SK-N-SH (cell line): ENCODE data around the gene LILRA6.

Experiments used
- CTCF ChIP-seq: fragments of 200-600 bp; sonication (generic); IDR thresholded peaks from 2 replicates; pipeline ENCODE4 v1.6.1; 2017; ENCODE audit warnings: antibody characterized with exemption, mild to moderate bottlenecking, moderate library complexity
- ELF1 ChIP-seq: IDR thresholded peaks from 2 replicates; pipeline ENCODE4 v1.4.0; 2012
- EZH2phosphoT487 ChIP-seq: fragments of 200-600 bp; sonication (generic); IDR thresholded peaks from 2 replicates; pipeline ENCODE4 v1.6.1; 2017; ENCODE audit warnings: low read depth, mixed run types, mild to moderate bottlenecking, antibody characterized with exemption, moderate library complexity, borderline replicate concordance
- FOSL2 ChIP-seq: IDR thresholded peaks from 2 replicates; pipeline ENCODE4 v1.4.0; 2012; ENCODE audit warnings: low read depth, mild to moderate bottlenecking, moderate library complexity, borderline replicate concordance
- FOXM1 ChIP-seq: IDR thresholded peaks from 2 replicates; pipeline ENCODE4 v1.4.0; 2012; ENCODE audit warnings: low read depth, mild to moderate bottlenecking
- GABPA ChIP-seq: IDR thresholded peaks from 2 replicates; pipeline ENCODE4 v1.4.0; 2012; ENCODE audit warnings: low read depth, mild to moderate bottlenecking
- GATA2 ChIP-seq: sonication (generic); formaldehyde crosslinking; IDR thresholded peaks from 2 replicates; pipeline ENCODE4 v1.5.0; 2020; ENCODE audit warnings: mild to moderate bottlenecking, missing genetic modification reagents
- POLR2AphosphoS5 ChIP-seq: IDR thresholded peaks from 2 replicates; pipeline ENCODE4 v1.6.1; 2012; ENCODE audit warnings: low read depth, low read length
- RCOR1 ChIP-seq: fragments of 150-350 bp; IDR thresholded peaks from 2 replicates; pipeline ENCODE4 v1.6.1; 2017; ENCODE audit warnings: antibody characterized with exemption, low read length
- SIN3A ChIP-seq: IDR thresholded peaks from 2 replicates; pipeline ENCODE4 v1.6.1; 2012; ENCODE audit warnings: low read depth, mild to moderate bottlenecking, low read length, moderate library complexity, borderline replicate concordance
- SMC3 ChIP-seq: IDR thresholded peaks from 2 replicates; pipeline ENCODE4 v1.6.1; 2012; ENCODE audit warnings: low read depth, low read length, improper control_type of control experiment
- YY1 ChIP-seq: IDR thresholded peaks from 2 replicates; pipeline ENCODE4 v1.4.0; 2012; ENCODE audit warnings: low read depth, mild to moderate bottlenecking
- TF ChIP-seq, protein P1 (sequence below): fragments of 150-350 bp; IDR thresholded peaks from 2 replicates; pipeline ENCODE4 v1.6.1; 2017; ENCODE audit warnings: antibody characterized with exemption, low read length, low read depth, borderline replicate concordance
- TF ChIP-seq, protein P2 (sequence below): IDR thresholded peaks from 2 replicates; pipeline ENCODE4 v1.4.0; 2012; ENCODE audit warnings: low read depth, borderline replicate concordance

DNA sequence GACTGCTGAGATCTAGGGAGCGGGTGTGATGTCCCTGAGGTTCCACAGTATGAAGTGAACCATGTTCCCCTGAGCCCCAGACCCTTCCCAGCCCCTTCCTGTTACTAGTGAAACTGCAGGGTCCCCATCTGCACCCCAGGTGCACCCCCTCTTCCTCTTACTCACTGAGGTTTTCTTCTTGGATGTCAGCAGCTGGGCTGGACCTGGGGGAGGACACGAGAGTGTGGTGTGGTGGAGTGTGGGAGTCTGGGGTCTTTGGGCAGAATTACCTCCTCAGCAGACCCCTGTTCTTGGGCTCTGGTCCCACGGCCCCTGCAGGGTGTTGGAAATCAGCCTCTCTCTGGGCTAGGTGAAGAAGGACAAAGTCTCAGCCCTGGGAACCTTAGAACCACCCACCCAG lies 3.3 kb upstream of the LILRA6 start:
- TF ChIP-seq CTCF (no peak), SMC3 (no peak), EZH2phosphoT487 (no peak), GABPA (no peak), RCOR1 (no peak), FOXM1 (no peak), ELF1 (no peak), POLR2AphosphoS5 (no peak), SIN3A (no peak), YY1 (no peak), FOSL2 (no peak), GATA2 (no peak)
- TF ChIP-seq, protein P1, sequence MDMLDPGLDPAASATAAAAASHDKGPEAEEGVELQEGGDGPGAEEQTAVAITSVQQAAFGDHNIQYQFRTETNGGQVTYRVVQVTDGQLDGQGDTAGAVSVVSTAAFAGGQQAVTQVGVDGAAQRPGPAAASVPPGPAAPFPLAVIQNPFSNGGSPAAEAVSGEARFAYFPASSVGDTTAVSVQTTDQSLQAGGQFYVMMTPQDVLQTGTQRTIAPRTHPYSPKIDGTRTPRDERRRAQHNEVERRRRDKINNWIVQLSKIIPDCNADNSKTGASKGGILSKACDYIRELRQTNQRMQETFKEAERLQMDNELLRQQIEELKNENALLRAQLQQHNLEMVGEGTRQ, result no peak
- TF ChIP-seq, protein P2, sequence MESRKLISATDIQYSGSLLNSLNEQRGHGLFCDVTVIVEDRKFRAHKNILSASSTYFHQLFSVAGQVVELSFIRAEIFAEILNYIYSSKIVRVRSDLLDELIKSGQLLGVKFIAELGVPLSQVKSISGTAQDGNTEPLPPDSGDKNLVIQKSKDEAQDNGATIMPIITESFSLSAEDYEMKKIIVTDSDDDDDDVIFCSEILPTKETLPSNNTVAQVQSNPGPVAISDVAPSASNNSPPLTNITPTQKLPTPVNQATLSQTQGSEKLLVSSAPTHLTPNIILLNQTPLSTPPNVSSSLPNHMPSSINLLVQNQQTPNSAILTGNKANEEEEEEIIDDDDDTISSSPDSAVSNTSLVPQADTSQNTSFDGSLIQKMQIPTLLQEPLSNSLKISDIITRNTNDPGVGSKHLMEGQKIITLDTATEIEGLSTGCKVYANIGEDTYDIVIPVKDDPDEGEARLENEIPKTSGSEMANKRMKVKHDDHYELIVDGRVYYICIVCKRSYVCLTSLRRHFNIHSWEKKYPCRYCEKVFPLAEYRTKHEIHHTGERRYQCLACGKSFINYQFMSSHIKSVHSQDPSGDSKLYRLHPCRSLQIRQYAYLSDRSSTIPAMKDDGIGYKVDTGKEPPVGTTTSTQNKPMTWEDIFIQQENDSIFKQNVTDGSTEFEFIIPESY, result no peak
